ACC112 (cell line): Measurements from ENCODE around the gene YY1.
"Not testable (repeated sequence)": the region's sequence is repeated elsewhere in the genome, so short reads cannot be mapped to it uniquely, and the experiment has no call there.

Experiments
- H2AFZ ChIP-seq: fragments of 200-600 bp; sonication (generic); one replicate; pipeline ENCODE4 v1.6.0; 2017; ENCODE audit warnings: antibody characterized with exemption, low read length; ENCODE audit not compliant: unreplicated experiment
- H3K27ac ChIP-seq: fragments of 200-600 bp; sonication (generic); 2 replicates; pipeline ENCODE4 v1.5.1; 2014; ENCODE audit warnings: low read depth, mild to moderate bottlenecking, antibody characterized with exemption, low read length, moderate library complexity
- H3K27me3 ChIP-seq: fragments of 200-600 bp; sonication (generic); 2 replicates; pipeline ENCODE4 v1.6.1; 2014; ENCODE audit warnings: mild to moderate bottlenecking, antibody characterized with exemption, low read length, moderate library complexity, mixed read lengths; ENCODE audit not compliant: insufficient read depth
- H3K36me3 ChIP-seq: fragments of 200-600 bp; sonication (generic); 2 replicates; pipeline ENCODE4 v1.6.1; 2016; ENCODE audit warnings: mild to moderate bottlenecking, antibody characterized with exemption, low read length, moderate library complexity, mixed read lengths; ENCODE audit not compliant: insufficient read depth
- H3K4me1 ChIP-seq: fragments of 200-600 bp; sonication (generic); one replicate; pipeline ENCODE4 v1.6.1; 2016; ENCODE audit warnings: low read length, mixed read lengths; ENCODE audit not compliant: insufficient read depth, unreplicated experiment, control insufficient read depth
- H3K4me3 ChIP-seq: fragments of 200-600 bp; sonication (generic); 2 replicates; pipeline ENCODE4 v1.5.1; 2014; ENCODE audit warnings: mild to moderate bottlenecking, low read depth, low read length
- H3K79me2 ChIP-seq: fragments of 200-600 bp; sonication (generic); one replicate; pipeline ENCODE4 v1.6.0; 2016; ENCODE audit warnings: low read length; ENCODE audit not compliant: control insufficient read depth, unreplicated experiment, insufficient read depth

Gene YY1

DNA sequence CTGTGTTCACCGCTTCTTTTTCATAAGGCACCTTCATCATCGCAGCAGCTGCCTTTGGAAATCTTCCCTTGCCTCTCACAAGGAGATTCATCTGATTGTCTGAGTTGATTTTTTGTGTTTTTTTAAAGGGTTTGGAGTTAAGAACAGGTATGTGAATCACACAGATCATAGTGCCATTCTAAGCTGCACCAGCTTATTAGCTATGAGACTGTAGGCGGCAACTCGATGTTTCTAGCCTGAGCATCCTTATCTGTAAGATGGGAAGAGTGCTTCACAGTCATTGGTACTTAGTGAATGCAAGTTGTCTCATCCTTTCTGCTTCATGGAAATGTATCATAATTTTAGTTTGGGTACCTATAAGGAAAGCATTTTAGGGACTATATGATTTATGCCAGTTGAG lies 35.3 kb downstream of the YY1 start:
- Histone ChIP-seq H2AFZ (no peak overlapping the region), H3K27me3 (no peaks in the 10 kb centered on the region), H3K4me3 (no peak overlapping the region), H3K27ac (no peak overlapping the region), H3K79me2 (peaks cover 69% of the 10 kb centered on the region), H3K36me3 (peaks cover 6% of the 10 kb centered on the region), H3K4me1 (peaks cover 12% of the 10 kb centered on the region)

DNA sequence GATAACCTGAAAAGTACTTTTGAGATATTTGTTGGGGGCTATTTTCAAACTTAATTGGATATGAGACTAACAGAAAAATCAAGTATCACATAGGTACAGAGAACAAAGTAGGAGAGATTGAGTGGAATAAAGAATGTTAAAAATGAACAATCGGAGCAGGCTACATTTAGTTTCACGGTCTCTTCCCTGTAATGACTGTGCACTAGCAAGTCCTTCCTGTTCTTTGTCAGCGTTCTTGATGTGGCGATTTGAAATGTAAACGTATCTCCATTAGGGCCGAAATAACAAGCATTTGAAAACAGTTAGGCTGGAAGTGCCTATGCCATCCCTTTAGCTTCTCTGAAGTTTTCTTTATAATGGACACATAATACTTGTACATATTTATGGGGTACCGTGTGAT lies 36.3 kb downstream of the YY1 start:
- H3K36me3 ChIP-seq, result peaks cover 6% of the 10 kb centered on the region
- no peak overlapping the region for H3K4me3 ChIP-seq
- H2AFZ ChIP-seq, result no peak overlapping the region
- peaks cover 12% of the 10 kb centered on the region for H3K4me1 ChIP-seq
- H3K27me3 ChIP-seq, result no peaks in the 10 kb centered on the region
- H3K27ac ChIP-seq, result no peak overlapping the region
- H3K79me2 ChIP-seq, result peaks cover 75% of the 10 kb centered on the region

DNA sequence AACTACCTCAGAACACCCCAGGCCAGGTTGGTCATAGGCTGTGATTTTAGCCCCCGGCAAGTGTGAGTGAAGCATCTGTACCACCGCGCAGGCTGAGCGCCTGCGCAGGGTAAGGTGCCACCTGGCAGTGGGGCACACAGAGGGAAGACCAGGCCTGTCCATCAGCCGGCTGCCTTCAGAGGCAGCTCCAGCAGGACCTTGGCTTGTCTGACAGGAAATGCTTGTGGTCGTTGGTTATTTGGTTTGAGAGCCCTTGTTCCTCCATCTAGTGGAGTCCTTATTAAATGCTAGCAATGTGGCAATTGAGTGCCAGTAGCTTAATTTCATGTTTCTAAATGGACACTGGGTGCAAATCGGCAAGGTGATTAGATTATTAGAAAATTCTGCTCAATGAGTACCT lies 39.8 kb downstream of the YY1 start:
- Histone ChIP-seq H2AFZ (no peak overlapping the region), H3K4me1 (peaks cover 21% of the 10 kb centered on the region), H3K27me3 (no peaks in the 10 kb centered on the region), H3K79me2 (peaks cover 61% of the 10 kb centered on the region), H3K27ac (no peak overlapping the region), H3K36me3 (peaks cover 6% of the 10 kb centered on the region), H3K4me3 (no peak overlapping the region)

DNA sequence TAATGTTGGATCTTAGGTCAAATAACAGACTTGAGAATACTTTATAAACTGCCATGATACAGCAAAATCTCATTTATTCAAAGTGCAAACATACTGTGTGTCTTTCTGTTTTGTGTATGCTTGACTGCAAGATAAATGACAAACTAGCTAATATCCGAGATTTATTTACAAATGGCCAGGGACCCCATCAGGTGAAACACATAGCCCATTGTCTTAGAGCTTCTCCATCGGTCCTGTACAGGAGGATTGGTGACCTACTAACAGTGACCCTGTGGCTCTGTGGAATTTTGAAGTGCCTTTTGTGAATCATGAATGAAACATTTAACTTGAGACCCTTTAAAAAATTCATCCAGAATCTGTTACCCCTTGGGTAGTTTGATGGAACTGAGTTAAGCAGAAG lies 40.2 kb downstream of the YY1 start:
- peaks cover 21% of the 10 kb centered on the region for H3K4me1 ChIP-seq
- no peak overlapping the region for H3K27ac ChIP-seq
- no peak overlapping the region for H3K4me3 ChIP-seq
- H3K79me2 ChIP-seq, result peaks cover 57% of the 10 kb centered on the region
- no peak overlapping the region for H2AFZ ChIP-seq
- peaks cover 6% of the 10 kb centered on the region for H3K36me3 ChIP-seq
- H3K27me3 ChIP-seq, result no peaks in the 10 kb centered on the region

DNA sequence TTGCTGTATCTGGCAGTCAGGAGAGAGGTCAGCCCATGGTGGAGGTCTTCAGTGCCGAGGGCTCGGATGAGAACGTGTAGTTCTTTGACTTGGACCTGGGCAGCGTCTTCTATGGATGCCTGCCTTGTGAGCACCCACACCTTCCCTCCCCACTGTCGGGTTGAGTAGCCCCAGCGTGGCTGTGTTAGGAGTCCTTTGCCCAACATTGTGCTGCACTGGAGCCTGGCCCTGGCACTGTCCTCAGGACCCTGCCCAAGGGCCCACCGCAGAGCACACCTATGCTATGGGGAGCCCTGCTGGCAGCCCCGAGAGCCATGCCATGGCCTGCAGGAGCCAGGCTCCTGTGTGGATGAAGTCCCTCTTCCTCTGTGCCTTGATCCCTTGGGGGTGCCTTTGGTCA lies 40.6 kb downstream of the YY1 start:
- Histone ChIP-seq H3K36me3 (peaks cover 2% of the 10 kb centered on the region), H3K4me1 (peaks cover 23% of the 10 kb centered on the region), H3K4me3 (no peak overlapping the region), H2AFZ (no peak overlapping the region), H3K27me3 (no peaks in the 10 kb centered on the region), H3K79me2 (peaks cover 55% of the 10 kb centered on the region), H3K27ac (no peak overlapping the region)

DNA sequence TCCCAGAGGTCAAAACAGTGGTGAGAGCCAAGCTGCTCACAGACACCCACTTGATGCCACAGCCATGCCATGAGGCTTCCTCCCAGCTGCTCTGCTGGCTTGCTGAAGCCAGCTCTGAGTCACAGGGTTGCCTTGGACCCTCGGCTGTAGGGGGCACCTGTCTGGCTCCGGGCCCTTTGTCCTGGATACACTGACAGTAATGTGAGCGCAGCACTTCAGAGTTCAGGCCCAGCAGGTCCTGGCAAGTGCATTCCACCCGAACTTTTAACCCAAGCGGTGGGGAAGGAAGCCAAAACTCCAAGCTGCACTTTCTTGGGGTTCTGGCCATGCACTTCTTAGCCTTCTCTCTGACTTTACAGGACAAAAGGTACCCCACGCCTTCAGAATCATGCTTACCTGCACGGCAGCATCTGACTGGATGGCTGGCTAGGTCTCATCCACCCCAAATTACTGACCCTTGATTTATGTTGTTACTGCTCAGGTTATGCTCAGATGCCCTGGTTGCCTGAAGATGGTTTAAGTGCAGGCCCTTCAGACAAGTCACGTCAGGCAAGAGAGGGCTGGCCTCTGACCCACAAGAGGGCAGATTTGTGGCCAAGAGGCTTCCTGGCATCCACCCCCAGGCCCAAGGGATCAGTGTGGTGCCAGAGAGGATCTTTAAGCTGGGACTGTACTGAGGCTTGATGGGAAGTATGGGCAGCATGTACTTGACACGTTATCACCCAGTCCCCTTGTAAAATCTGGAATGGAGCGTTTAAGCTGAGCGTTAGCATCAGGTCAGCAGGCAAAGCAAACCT lies 42.5 kb downstream of the YY1 start:
- no peaks in the 10 kb centered on the region for H3K27me3 ChIP-seq
- H3K4me1 ChIP-seq, result peaks cover 30% of the 10 kb centered on the region
- H3K79me2 ChIP-seq, result peaks cover 38% of the 10 kb centered on the region
- no peak overlapping the region for H3K27ac ChIP-seq
- H3K36me3 ChIP-seq, result no peaks in the 10 kb centered on the region
- H3K4me3 ChIP-seq, result no peak overlapping the region
- H2AFZ ChIP-seq, result no peak overlapping the region

DNA sequence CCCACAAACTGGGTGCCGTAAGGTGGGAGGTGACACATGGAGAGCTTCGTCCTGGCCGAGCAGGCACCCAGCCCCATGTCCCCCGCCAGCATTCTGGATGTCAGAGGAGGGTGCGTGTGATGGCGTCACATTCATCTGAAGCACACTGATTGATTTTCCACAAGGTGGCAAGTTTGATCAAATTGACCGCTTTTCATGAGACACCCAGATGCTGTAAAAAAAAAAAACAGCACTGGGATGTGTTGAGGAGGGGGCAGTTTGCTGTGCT lies 43.1 kb downstream of the YY1 start:
- H3K4me3 ChIP-seq, result no peak overlapping the region
- H2AFZ ChIP-seq, result no peak overlapping the region
- peaks cover 38% of the 10 kb centered on the region for H3K79me2 ChIP-seq
- no peak overlapping the region for H3K27ac ChIP-seq
- peaks cover 30% of the 10 kb centered on the region for H3K4me1 ChIP-seq
- no peaks in the 10 kb centered on the region for H3K27me3 ChIP-seq
- no peaks in the 10 kb centered on the region for H3K36me3 ChIP-seq

DNA sequence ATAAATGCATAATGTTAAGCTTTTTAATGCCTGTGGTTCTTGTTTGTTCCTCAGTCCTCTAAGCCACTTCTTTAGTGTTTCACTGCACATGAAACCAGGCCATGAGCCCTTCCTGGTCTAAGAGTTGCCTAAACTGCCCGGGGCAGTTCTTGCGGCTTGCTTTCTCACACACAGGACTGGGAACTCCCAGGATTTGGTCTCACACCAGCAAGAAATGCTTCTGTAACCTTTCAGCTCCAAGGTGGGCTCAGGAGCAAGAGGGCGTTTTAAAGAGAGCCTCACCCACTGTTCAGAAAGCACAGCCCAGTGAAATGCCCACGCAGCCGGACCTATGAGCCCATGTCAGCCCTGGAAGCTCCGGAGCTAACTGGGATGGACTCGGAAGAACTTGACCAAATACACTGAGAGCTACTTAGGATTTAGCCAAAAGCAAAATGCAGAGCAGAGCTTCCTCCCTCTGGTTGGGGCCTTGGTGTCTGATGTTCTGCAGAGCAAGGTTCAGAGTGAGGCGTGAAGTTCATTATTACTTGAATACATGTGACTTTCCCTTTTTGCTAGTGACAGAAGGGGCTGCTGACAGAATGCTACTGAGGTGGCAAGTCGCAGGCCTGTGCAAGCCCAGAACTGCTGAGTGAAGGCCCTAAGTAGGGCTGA lies 43.9 kb downstream of the YY1 start:
- H3K27me3 ChIP-seq, result no peaks in the 10 kb centered on the region
- peaks cover 33% of the 10 kb centered on the region for H3K79me2 ChIP-seq
- H3K4me1 ChIP-seq, result peaks cover 30% of the 10 kb centered on the region

DNA sequence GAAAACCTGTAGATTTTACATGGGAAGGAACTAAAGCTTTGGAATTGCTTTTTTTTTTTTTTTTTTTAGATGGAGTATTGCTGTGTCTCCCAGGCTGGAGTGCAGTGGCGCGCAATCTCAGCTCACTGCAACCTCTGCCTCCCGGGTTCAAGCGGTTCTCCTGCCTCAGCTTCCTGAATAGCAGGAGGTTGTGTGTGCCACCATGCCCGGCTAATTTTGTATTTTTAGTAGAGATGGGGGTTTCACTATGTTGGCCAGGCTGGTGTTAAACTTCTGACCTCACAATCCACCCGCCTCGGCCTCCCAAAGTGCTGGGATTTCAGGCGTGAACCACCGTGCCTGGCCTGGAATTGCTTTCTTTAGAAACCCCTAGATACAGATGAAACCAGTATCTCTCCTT lies 44.5 kb downstream of the YY1 start:
- not testable (repeated sequence) for H3K27me3 ChIP-seq, H3K27ac ChIP-seq, H2AFZ ChIP-seq, H3K4me3 ChIP-seq, H3K36me3 ChIP-seq
- Histone ChIP-seq H3K4me1 (peaks cover 26% of the 10 kb centered on the region), H3K79me2 (peaks cover 33% of the 10 kb centered on the region)

More for the DNA sequence above, 43.9 kb downstream of the YY1 start:
- Histone ChIP-seq H2AFZ (no peak overlapping the region), H3K27ac (no peak overlapping the region), H3K4me3 (no peak overlapping the region), H3K36me3 (no peaks in the 10 kb centered on the region)

DNA sequence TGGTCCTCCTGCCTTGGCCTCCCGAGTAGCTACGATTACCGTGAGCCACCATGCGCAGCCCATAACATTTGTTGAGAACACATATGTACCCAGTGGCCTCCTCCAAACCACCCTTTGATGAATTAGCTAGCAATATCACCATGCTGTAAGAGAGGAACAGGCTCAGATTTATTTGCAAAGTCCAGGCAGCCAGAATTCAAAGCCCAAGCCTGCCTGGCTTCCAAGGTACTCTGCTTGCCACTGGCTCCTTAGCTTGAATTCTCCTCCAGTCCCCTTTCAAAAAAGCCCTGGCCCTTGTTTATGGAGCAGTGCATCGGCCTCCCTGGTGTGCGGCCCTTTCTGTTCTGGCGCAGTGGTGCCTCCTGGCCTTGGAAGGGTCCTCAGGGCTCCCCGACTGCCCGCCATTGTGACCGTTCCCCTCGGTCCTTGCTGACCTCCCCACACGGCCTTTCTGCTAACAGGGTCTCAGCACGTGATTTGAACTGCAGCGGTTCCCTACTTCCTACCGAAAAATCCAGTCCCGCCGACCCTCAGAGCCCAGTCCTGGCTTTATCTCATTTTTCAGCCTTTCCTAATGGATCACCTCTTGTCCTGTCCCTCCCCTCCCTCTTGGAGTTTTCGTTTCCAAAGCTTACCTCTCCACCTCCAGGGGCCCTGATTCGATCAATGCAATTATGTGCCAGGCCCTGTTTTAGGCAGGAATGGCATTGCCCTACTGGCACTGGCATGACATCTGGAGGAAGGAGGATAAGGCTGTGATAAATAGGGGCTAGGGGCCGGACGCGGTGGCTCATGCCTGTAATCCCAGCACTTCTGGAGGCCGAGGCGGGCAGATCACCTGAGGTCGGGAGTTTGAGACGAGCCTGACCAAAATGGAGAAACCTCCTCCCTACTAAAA lies 45.3 kb downstream of the YY1 start:
- no peaks in the 10 kb centered on the region for H3K27me3 ChIP-seq
- H3K36me3 ChIP-seq, result no peaks in the 10 kb centered on the region
- peak overlapping the region; percentile 98 for H3K4me3 ChIP-seq
- H3K4me1 ChIP-seq, result peaks cover 18% of the 10 kb centered on the region
- peak overlapping the region; percentile 50 for H2AFZ ChIP-seq
- H3K27ac ChIP-seq, result no peak overlapping the region
- peaks cover 25% of the 10 kb centered on the region for H3K79me2 ChIP-seq
